AG20443 (cell line): ENCODE data around the gene PRPF18.
"Not testable (repeated sequence)": the region's sequence is repeated elsewhere in the genome, so short reads cannot be mapped to it uniquely, and the experiment has no call there.

Experiments
- DNase-seq: peaks from one replicate; pipeline ENCODE4 v3.0.0; 2012; ENCODE audit warnings: low spot score, mixed read lengths

The PRPF18 gene, protein sequence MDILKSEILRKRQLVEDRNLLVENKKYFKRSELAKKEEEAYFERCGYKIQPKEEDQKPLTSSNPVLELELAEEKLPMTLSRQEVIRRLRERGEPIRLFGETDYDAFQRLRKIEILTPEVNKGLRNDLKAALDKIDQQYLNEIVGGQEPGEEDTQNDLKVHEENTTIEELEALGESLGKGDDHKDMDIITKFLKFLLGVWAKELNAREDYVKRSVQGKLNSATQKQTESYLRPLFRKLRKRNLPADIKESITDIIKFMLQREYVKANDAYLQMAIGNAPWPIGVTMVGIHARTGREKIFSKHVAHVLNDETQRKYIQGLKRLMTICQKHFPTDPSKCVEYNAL

DNA sequence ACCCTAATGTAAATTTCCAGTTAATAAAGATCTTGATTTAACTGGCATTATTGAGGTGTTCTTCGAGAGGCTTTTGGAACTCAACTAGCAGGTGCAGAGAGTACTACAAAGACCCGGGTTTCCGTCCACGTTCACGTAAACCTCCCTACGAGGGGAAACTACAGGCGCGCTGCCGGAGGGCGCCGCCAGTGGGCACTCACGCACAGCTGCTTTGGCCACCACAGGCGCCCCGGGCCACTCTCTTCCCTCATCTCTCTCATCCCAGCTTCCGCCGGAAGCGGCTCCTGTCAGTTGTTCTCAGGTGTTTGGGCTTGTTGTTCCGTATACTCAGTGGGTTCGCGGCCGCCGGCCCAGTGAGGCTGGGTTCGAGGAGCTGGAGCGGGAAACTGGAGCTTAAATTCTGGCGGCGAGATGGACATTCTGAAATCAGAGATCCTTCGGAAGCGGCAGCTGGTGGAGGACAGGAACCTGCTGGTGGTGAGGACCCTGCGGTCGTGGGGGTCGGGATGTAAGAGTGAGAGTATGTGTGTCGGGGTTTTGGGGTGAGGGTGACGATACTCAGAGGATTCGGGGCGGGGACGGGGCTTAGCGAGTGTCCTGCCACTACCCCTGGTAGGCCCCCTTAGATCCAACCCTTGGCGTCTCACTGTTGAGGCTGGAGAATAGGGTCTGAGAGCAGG, at the start of gene PRPF18:
Gene PRPF18, plus strand, starts transcription at position 290 of the 680 bp plus-strand sequence. Its CDS starts 122 bp downstream, at position 412.
- peak; percentile 98 for DNase-seq

DNA sequence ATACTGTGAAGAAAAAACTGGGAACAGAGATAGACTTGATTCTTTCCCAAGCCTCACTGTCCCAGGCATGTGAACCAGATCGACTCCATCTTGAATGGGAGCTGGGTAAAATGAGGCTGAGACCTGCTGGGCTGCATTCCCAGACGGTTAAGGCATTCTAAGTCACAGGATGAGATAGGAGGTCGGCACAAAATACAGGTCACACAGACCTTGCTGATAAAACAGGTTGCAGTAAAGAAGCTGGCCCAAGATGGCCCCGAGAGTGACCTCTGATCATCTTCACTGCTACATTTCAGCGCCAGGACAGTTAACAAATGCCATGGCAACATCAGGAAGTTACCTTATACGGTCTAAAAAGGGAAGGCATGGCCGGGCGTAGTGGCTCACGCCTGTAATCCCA, 48.8 kb upstream of the PRPF18 start:
- not testable (repeated sequence) for DNase-seq

DNA sequence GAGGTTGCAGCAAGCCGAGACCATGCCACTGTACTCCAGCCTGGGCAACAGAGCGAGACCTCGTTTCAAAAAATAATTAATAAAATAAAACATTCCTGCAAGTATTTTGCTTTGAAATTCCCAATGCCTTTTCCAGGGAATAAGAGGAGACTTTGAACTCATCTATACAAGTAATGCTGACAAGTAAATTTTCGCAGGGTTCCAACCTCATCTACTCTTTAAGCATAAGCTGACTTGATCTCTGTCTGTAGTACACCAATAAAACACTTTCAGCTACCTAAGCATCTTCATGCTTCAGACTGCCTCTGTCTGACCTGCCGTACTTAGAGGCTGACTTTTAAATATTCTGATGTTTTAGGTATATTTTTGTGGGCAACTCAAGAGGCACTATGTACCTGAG, 44.2 kb upstream of the PRPF18 start:
- DNase-seq: no peak

DNA sequence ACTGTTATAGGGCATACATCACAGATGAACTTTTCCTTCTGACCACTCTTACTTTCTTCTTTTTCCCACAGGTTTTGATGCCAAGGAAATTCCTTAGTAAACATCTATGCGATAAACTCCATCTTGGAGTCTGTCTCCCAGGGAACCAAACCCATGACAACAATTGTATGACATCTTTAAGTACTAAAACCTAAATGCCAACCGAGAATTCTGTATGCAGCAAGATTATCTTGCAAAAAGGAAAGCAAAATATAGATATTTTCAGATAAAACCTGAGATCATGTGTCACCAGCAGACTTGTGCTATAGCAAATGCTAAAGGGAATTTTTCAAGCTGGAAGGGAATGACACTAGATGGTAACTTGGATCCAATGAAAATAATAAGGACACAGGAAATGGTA, 36.0 kb upstream of the PRPF18 start:
- no peak for DNase-seq

DNA sequence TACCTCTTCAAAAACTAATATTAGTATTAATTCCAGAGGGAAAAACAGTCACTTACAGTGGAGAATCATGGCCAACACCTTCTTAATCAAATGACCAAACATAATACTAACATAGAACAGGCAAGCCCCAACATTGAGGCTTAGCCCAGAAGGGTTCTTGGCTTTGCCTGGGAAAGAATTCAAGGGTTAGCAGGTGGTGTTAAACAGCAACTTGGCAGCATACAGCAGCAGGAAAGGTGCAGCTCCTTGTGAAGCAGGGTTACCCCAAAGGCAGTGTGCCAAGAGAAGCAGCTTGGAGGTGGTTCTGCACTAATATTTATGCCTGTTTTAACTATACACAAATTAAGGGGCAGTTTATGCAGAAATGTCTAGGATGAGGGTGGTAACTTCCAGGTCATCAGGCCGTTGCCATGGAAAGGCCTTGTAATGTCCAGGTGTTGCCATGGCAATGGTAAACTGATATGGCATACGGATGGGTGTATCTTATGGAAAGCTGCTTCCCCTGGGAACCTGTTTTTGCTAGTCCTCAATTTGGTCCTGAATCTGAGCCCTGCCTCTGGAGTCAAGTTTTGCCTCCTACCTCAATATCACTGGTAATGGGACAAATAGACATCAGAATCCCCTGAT, 30.8 kb upstream of the PRPF18 start:
- DNase-seq: no peak

DNA sequence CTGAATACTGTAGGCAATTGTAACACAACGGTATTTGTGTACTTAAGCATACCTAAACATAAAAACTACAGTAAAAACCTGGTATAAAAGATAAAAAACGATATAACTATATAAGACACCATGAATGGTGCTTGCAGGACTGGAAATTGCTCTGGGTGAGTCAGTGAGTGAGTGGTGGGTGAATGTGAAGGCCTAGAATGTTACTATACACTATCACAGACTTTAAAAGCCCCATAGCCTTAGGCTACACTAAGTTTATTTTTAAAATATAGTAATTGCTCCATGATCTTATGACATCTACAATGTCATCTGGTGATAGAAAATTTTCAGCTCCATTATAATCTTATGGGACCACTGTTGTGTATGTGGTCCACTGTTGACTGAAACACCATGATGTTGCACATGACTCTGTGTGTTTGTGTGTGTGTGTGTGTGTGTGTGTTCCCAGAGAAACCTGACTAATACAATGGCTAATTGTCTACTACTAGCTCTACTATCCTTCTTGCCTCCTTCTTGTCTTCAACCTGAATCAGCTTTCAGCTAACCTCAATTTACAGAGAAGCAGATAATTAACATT, 27.6 kb upstream of the PRPF18 start:
- no peak for DNase-seq

DNA sequence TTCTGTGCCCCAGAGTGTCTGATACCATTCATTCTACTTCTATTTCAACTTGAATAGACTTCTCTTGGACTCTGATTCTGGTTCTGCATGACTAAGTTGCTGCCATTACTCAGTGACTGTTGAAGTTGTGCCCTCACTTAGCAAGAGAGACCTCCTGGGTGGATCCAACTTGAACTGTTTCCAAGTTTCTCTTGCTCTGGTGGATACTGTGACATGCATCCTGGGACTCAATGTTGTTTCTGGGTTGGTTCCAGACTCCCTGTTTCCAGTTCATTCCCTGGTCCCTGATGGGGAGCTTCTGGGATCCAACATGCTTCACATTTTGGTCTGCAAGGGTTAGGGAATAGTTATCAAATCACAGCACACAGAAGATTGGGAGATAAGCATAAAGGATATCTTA, 26.2 kb upstream of the PRPF18 start:
- DNase-seq: no peak

DNA sequence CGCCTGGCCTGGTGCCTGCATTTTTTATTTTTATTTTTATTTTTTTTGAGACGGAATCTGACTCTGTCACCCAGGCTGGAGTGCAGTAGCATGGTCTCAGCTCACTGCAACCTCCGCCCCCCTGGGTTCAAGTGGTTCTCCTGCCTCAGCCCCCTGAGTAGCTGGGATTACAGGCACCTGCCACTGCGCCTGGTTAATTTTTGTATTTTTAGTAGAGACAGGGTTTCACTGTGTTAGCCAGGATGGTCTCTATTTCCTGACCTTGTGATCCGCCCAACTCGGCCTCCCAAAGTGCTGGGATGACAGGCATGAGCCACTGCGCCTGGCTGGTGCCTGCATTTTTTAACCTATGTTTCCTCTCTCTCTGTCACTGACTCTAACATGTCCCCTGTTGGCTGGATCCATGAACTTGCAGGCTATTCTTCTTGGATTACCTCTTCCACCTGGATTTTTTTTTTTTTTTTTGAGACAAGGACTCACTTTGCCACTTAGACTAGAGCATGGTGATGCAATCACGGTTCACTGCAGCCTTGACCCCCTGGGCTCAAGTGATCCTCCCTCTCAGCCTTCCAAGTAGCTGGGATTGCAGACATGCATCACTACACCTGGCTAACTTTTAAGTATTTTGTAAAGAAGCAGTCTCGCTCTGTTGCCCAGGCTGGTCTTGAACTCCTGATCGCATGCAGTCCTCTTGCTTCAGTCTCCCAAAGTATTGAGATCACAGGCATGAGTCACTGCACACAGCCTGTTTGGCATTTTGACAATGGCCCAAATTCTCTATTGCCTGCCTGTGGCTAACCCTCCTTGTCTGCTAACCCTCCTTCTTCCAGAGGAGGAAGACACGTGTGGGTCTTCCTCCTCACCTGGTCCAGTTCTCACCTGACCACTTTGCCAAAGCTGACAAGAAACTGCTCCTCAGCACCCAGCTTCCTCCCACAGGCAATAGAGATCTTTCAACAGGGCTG, 23.0 kb upstream of the PRPF18 start:
- DNase-seq: no peak

DNA sequence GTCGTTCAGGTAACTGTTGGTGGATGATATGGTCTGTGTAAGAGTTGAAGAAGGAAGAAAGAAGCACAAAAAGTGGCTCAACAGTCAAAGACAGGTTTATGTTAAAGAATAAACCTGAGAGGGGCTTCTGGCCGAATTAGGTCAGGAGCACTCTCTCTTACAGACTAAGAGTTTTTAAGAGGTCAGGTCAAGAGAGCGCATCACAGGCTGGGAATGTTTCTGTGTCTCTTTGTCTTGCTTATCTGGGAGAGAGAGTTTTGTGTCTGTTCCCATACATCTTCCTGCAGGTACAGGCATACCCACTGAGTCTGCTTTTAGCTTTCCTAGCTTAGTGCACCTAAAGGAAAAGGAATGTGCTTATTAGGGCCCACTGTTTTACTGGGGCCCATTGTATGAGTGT, 22.2 kb upstream of the PRPF18 start:
- no peak for DNase-seq

DNA sequence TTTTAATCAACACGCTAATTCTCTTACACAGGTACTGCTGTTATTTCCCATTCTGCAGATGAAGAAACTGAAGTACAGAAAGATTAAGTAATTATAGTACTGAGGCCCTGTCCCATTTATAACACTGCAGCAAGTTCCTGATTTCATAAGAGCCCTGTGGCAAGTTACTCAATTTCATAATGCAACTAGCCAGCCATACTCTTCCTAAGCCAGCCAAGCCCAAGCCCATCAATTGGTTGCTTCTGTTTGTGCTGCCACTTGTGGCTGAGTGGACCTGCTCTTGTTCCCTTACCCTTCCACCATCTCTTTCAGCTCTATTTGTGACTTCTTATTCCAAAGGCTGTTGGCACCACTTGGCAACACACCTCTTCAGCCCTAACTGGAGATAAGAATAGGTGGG, 19.7 kb upstream of the PRPF18 start:
- no peak for DNase-seq

DNA sequence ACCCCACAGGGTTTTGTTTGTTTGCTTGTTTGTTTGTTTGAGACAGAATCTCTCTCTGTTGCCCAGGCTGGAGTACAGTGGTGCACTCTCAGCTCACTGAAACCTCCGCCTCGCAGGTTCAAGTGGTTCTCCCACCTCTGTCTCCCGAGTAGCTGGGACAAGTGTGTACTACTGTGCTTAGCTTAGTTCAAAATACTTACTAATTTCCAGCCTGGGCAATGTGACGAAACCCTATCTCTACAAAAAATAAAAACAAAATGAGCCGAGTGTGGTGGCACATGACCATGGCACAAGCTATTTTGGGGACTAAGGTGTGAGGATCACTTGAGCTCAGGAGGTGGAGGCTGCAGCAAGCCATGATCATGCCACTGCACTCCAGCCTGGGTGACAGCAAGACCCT, 15.2 kb upstream of the PRPF18 start:
- no peak for DNase-seq

DNA sequence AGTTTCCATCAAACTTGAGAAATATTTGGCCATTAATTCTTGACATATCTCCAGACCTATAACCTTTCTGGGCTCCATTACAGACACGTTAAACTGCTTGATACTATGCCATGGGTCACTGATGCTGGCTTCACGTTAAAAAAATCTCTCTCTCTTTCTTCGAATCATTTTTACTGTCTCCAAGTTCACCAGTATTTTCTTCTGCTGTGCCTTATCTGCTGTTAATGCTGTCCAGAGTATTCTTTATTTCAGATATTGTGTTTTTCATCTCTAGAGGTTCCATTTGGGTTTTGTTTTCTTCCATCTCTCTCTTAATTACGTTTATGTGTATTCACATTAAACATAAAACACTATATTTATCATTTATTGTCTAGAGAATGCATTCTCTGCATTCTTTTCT, 12.8 kb upstream of the PRPF18 start:
- DNase-seq: no peak

DNA sequence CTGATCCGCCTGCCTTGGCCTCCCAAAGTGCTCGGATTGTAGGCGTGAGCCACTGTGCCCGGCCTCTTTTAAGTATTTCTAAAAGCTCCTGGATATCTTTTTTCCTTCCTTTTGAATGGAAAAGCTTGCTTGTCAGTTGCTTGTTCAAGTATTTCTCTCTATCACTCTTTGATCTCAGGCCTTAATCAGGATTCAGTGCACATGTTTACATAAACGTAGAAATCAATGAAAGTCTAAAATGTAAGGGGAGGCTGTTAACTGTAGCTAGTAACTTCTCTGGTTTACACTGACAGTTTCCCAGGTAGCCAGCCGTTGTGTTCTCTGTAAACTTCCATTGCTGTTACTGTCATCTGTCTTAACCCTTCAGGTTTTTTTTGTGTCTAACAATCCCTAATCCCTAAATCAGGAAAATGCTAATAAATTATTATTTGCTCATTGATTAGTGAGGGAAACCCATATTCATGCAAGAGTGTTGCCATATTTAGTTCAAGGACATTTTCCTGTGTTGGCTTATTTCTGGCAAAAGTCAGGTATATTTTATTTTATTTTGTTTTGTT, 1.5 kb upstream of the PRPF18 start:
- DNase-seq: no peak

DNA sequence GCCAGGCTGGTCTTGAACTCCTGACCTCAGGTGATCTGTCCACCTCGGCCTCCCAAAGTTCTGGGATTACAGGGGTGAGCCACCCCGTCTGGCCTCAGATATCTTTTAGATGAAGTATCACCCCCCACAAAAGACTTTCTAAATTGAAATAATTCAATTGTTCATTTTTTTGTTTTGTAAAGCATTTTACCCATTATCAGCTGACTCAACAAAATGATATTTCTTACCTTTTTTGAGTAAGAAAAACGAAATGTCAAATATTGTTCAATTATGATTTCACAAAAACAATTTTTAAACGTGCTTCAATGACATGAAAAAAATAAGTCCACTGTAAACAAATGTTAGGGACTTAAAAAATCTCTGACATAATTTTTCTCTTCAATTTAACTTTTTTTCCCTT, 822 bp upstream of the PRPF18 start:
- no peak for DNase-seq

DNA sequence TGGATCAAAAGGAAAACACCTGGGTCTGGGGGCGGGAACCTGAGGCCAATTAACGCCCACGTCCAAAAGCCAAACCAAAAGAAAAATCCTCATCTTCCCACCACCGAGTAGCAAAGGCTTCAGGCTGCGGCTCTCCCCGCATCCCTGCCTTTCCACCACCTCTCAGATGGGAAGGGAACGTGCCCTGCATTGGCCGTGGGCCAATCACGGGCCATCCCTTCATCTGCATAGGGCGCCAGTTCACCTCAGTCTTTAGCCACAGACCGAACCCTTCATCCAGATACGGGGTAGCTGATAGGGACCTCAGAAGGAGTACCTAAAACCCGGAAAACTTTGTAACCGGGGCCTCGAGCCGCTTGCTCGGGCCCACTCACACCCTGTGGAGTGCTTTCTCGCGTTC, 626 bp downstream of the PRPF18 start:
- DNase-seq: peak; percentile 20

DNA sequence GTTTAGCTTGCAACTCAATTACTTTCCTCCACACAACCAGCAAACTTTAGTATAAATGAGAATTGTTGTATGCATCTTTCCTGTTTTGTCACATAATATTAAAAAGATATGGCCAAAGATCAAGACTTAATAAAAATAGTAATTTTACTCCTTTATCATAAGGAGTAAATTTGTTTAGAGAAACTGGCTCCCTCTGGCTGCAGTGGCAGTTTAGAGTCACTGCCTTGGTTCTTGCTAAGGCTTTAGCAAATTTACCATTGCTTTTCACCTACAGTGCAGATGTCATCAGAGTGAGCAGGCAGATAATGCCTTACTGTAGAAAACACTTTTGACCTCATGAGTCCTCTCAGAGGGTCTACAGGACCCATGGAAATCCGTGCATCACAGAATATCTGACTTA, 2.6 kb downstream of the PRPF18 start:
- DNase-seq: no peak

DNA sequence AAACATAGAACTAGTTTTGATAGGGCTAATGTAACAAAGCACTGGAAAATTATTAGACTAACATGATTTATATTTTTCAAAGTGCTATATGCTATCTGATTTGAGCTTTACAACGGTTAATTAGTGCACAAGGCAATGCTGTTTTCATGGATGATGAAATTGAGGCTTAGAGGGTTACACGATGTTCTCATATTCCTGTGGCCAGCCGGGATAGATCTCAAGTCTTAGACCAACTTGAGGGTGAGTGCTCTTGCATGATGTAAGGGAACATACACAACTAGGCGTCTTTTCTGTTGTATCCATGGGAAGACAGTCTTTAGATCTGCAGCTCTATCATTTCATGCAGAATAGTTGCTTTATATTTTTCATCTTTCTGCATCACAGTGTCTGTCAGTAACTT, 4.1 kb downstream of the PRPF18 start:
- DNase-seq: no peak

DNA sequence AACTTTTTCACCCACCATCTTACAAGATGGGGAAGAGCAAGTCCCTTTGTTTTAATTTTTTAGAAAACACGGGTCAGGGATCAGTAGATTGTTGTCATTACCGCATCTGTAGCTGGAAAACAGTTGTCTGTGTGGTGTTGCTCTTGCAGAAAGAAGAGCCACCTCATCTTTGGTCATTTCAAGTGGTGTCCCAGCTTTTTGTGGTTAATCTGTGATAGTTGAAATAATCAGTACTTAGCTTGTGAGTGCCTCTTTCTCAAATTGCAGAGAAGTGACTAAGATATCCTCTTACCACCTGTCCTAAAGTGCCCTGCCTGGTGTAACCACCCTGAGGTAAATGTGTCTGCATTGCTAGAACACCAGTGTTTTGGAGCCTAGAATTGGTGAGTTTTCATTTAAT, 5.5 kb downstream of the PRPF18 start:
- DNase-seq: no peak

DNA sequence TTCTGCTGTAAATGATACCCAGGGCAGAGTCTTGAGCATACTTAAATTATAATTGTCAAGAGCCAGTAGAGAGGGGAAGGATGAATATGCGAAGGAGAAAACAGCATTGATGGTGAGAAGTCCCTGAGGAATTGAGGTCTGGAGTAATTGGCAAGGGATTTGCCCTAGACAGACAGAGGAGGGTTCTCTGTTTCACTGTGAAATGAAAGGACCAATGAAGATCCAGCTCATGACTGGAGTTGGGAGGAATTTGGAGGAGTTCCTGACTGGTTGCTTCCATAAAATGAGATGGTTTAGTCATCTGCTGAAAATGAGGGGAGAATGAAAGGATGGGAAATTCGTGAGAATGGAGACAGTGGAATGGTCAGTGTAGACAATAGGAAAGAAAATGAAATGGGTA, 6.8 kb downstream of the PRPF18 start:
- peak; percentile 32 for DNase-seq

DNA sequence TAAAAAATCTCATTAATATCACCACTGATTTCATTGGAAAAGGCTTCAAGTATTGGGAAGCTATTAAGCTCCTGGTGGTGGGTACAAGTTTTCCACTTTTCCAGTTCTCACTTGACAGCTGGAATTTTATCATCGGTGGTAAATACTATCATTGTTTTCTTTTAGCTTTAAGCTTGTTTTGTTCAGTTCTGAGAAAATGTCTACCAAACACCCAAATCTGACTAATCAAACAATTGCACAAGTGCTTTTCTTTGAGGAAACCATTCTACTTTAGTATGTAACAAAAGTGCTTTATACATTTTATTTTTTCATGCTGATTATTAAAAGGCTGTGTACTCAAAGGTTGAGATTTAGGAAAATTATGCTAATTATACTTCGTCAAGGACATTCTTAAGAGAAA, 7.9 kb downstream of the PRPF18 start:
- DNase-seq: no peak

DNA sequence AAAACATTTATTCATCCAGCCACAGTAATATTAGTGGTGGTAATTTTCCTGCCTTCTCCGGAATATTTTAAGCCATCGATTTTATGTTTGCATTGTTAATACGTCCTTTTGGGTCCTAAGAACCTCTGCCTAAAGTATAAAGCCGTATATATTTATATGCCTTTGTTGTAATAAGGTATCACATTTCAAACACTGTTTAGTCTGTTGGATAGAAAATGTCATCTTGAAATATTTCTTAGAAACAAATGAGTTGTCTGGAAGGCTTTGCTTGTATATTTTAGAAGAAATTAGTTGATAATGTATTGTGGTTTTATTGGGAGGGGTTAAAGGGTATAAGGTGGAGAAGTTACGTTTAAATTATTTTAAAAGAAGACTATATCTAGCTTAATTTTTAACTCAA, 11.1 kb downstream of the PRPF18 start:
- DNase-seq: no peak
